GM23248 (cell line): ENCODE results near the gene TARBP2. TPM values are rescaled to one million over a fixed set of nuclear protein-coding genes. Genes with fewer than 3 reads are reported as not detected.

Source experiments
- DNase-seq: peaks from one replicate; pipeline ENCODE4 v3.0.0-alpha.2; 2015
- H2AFZ ChIP-seq: fragments of 200-600 bp; sonication (generic); 2 replicates; pipeline ENCODE4 v1.6.1; 2016; ENCODE audit warnings: antibody characterized with exemption
- H3F3A ChIP-seq: fragments of 200-600 bp; sonication (generic); 2 replicates; pipeline ENCODE4 v1.6.1; 2016; ENCODE audit warnings: mild to moderate bottlenecking, antibody characterized with exemption, mixed run types; ENCODE audit not compliant: insufficient read depth
- H3K27ac ChIP-seq: fragments of 200-600 bp; sonication (generic); 2 replicates; pipeline ENCODE4 v1.5.1; 2016; ENCODE audit warnings: mild to moderate bottlenecking
- H3K27me3 ChIP-seq: fragments of 200-600 bp; sonication (generic); replicated peaks from 2 replicates; pipeline ENCODE4 v1.6.1; 2016; ENCODE audit warnings: mild to moderate bottlenecking; ENCODE audit not compliant: insufficient read depth
- H3K36me3 ChIP-seq: fragments of 200-600 bp; sonication (generic); 2 replicates; pipeline ENCODE4 v1.6.1; 2016; ENCODE audit warnings: low read depth, mild to moderate bottlenecking
- H3K4me1 ChIP-seq: fragments of 200-600 bp; sonication (generic); 2 replicates; pipeline ENCODE4 v1.6.1; 2016; ENCODE audit warnings: mild to moderate bottlenecking; ENCODE audit not compliant: insufficient read depth
- H3K4me2 ChIP-seq: fragments of 200-600 bp; sonication (generic); one replicate; pipeline ENCODE4 v1.6.1; 2016; ENCODE audit warnings: mild to moderate bottlenecking; ENCODE audit not compliant: unreplicated experiment
- H3K4me3 ChIP-seq: fragments of 200-600 bp; sonication (generic); 2 replicates; pipeline ENCODE4 v1.5.1; 2016; ENCODE audit warnings: mild to moderate bottlenecking
- H3K79me2 ChIP-seq: fragments of 200-600 bp; sonication (generic); 2 replicates; pipeline ENCODE4 v1.6.1; 2016; ENCODE audit warnings: mild to moderate bottlenecking; ENCODE audit not compliant: insufficient read depth
- H3K9ac ChIP-seq: fragments of 200-600 bp; sonication (generic); 2 replicates; pipeline ENCODE4 v1.6.1; 2016; ENCODE audit warnings: mild to moderate bottlenecking
- H3K9me2 ChIP-seq: fragments of 200-600 bp; sonication (generic); 2 replicates; pipeline ENCODE4 v1.6.1; 2016; ENCODE audit warnings: mixed run types, mild to moderate bottlenecking, moderate library complexity; ENCODE audit not compliant: insufficient read depth
- H3K9me3 ChIP-seq: fragments of 200-600 bp; sonication (generic); one replicate; pipeline ENCODE4 v1.6.1; 2017; ENCODE audit warnings: low read depth
- H4K20me1 ChIP-seq: fragments of 200-600 bp; sonication (generic); 2 replicates; pipeline ENCODE4 v1.6.0; 2016; ENCODE audit not compliant: insufficient read depth
- EZH2 ChIP-seq: fragments of 200-600 bp; sonication (generic); IDR thresholded peaks from 2 replicates; pipeline ENCODE4 v1.6.1; 2018; ENCODE audit warnings: antibody characterized with exemption, mild to moderate bottlenecking; ENCODE audit not compliant: insufficient read depth, poor library complexity, severe bottlenecking
- EZH2phosphoT487 ChIP-seq: fragments of 200-600 bp; sonication (generic); IDR thresholded peaks from 2 replicates; pipeline ENCODE4 v1.6.1; 2018; ENCODE audit warnings: antibody characterized with exemption, moderate library complexity, mild to moderate bottlenecking, low read depth; ENCODE audit not compliant: insufficient read depth
- WGBS, 2 experiments: methylation state at CpG; one replicate each; pipeline ENCODE4 v1.1.6; 2015 to 2017; ENCODE audit warnings: low lambda C conversion rate in 2 of 2, low coverage in 1 of 2; ENCODE audit errors: missing lambda C conversion rate in 2 of 2; 5-methylcytosine and 5-hydroxymethylcytosine counted together
- in situ Hi-C: fragments of 300-500 bp; cut with MboI; formaldehyde crosslinking; loops from 2 replicates; pipeline ENCODE4 v1.15.0; 2020
- polyA plus RNA-seq: library from polyadenylated mRNA; unstranded; fragments of >200 nt; fragmentation: Nextera tagmentation; extraction: Ambion mirVana; gene quantifications from 2 replicates; pipeline ENCODE4 v1.2.1, GENCODE V29; 2016
- total RNA-seq: library from RNA; depleted of rRNA; stranded (reverse); fragments of >200 nt; shearing (Covaris generic); gene quantifications from 2 replicates; pipeline ENCODE4 v1.2.3, GENCODE V29; 2014

The TARBP2 gene
- total and polyA plus RNA-seq, 2 experiments from 2014 or later, result 36.0 to 40.1 TPM

- no peaks in the 10 kb centered on the region for H3K9me2 ChIP-seq
- no peak overlapping the region for H2AFZ ChIP-seq
- H3K4me1 ChIP-seq, result peaks cover 39% of the 10 kb centered on the region
- DNase-seq, result no peak
- in situ Hi-C loops, result no loop called here
- H3F3A ChIP-seq, result peaks cover 37% of the 10 kb centered on the region
- H4K20me1 ChIP-seq, result no peaks in the 10 kb centered on the region
- H3K9me3 ChIP-seq, result no peaks in the 10 kb centered on the region
- no peak for TF ChIP-seq EZH2phosphoT487
- TF ChIP-seq EZH2, result no peak
- H3K27me3 ChIP-seq, result no peaks in the 10 kb centered on the region
- WGBS, 2 experiments, result 73 to 77% methylated on average over 14 of the region's 14 CpGs
- H3K4me2 ChIP-seq, result no peak overlapping the region
- peak overlapping the region; percentile 80 for H3K27ac ChIP-seq
- H3K36me3 ChIP-seq, result no peaks in the 10 kb centered on the region
- no peak overlapping the region for H3K4me3 ChIP-seq
- peaks cover 21% of the 10 kb centered on the region for H3K79me2 ChIP-seq
- peak overlapping the region; percentile 74 for H3K9ac ChIP-seq
Measured at GRCh38 chr12:53504004-53504920, 3.2 kb downstream of the TARBP2 start.

GRCh38 chr12:53505086-53505485, 4.0 kb downstream of the TARBP2 start:
- H3K9ac ChIP-seq, result peak overlapping the region; percentile 74
- no peaks in the 10 kb centered on the region for H4K20me1 ChIP-seq
- H3F3A ChIP-seq, result peaks cover 34% of the 10 kb centered on the region
- H3K9me2 ChIP-seq, result no peaks in the 10 kb centered on the region
- 27 to 33% methylated on average over 10 of the region's 10 CpGs for WGBS, 2 experiments
- TF ChIP-seq EZH2phosphoT487 (no peak), EZH2 (no peak)
- DNase-seq, result peak; percentile 96
- H3K27ac ChIP-seq, result peak overlapping the region; percentile 80
- H3K4me1 ChIP-seq, result peaks cover 35% of the 10 kb centered on the region
- H3K4me3 ChIP-seq, result no peak overlapping the region
- H3K9me3 ChIP-seq, result no peaks in the 10 kb centered on the region
- in situ Hi-C loops, result no loop called here
- no peaks in the 10 kb centered on the region for H3K36me3 ChIP-seq
- H3K79me2 ChIP-seq, result peaks cover 21% of the 10 kb centered on the region
- H3K4me2 ChIP-seq, result no peak overlapping the region
- no peaks in the 10 kb centered on the region for H3K27me3 ChIP-seq
- H2AFZ ChIP-seq, result no peak overlapping the region

GRCh38 chr12:53505555-53506449, 4.7 kb downstream of the TARBP2 start:
- peaks cover 34% of the 10 kb centered on the region for H3F3A ChIP-seq
- no peaks in the 10 kb centered on the region for H3K9me3 ChIP-seq
- H3K9me2 ChIP-seq, result no peaks in the 10 kb centered on the region
- in situ Hi-C loops, result no loop called here
- peaks cover 32% of the 10 kb centered on the region for H3K4me1 ChIP-seq
- no peak overlapping the region for H2AFZ ChIP-seq
- TF ChIP-seq EZH2, result no peak
- no peak for TF ChIP-seq EZH2phosphoT487
- WGBS, 2 experiments, result 77 to 78% methylated on average over 19 of the region's 19 CpGs
- no peak overlapping the region for H3K4me3 ChIP-seq
- no peaks in the 10 kb centered on the region for H4K20me1 ChIP-seq
- H3K79me2 ChIP-seq, result peaks cover 21% of the 10 kb centered on the region
- peak overlapping the region; percentile 80 for H3K27ac ChIP-seq
- peak overlapping the region; percentile 74 for H3K9ac ChIP-seq
- no peaks in the 10 kb centered on the region for H3K27me3 ChIP-seq
- H3K4me2 ChIP-seq, result peak overlapping the region; percentile 7
- no peaks in the 10 kb centered on the region for H3K36me3 ChIP-seq
- peak; percentile 69 for DNase-seq

- Histone ChIP-seq H3K9me3 (no peaks in the 10 kb centered on the region), H3K79me2 (peaks cover 21% of the 10 kb centered on the region), H3F3A (peaks cover 35% of the 10 kb centered on the region), H3K4me3 (no peak overlapping the region), H2AFZ (no peak overlapping the region), H3K9ac (peak overlapping the region; percentile 74), H3K36me3 (no peaks in the 10 kb centered on the region), H4K20me1 (no peaks in the 10 kb centered on the region), H3K4me1 (peaks cover 32% of the 10 kb centered on the region), H3K4me2 (peak overlapping the region; percentile 7), H3K9me2 (no peaks in the 10 kb centered on the region), H3K27ac (peak overlapping the region; percentile 80), H3K27me3 (no peaks in the 10 kb centered on the region)
- no peak for DNase-seq
- in situ Hi-C loops, result no loop called here
- TF ChIP-seq EZH2phosphoT487, result no peak
- no peak for TF ChIP-seq EZH2
- 55 to 56% methylated on average over 2 of the region's 2 CpGs for WGBS, 2 experiments
Measured at GRCh38 chr12:53506450-53506785, 5.3 kb downstream of the TARBP2 start.
